Measurements from ENCODE around the gene ZNF513.

ZNF513 gene

GRCh38 chr2:27373567-27373966, 7.0 kb downstream of the ZNF513 start:
- Histone ChIP-seq H3K36me3 (replicated peaks; ENCODE audit: low read depth, low read length) (peaks cover 40% of the 10 kb centered on the region), H3K27ac (ENCODE audit: low read length) (no peak overlapping the region)

DNA sequence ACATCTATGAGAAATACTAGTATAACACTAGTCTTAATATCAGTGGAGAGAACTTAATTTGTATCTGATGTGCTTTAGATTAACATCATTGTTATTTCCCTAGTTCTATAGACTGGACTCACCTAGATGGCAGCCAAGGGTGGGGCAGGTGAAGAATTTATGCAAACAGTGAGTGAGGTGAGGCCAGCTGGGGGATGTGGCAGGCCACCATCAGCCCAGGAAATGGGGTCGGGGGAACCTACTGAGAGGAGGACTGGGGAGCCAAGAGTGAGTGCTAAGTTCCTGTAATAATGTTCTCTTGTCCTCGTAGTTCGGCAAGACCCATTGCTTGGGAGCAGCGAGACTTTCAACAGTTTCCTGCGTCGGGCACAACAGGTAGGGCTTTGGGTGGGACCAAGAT, 7.6 kb downstream of the ZNF513 start:
- no peak overlapping the region for H2AFZ ChIP-seq (ENCODE audit: low read depth, low read length)
- peaks cover 43% of the 10 kb centered on the region for H3K79me2 ChIP-seq (ENCODE audit: low read length)
- H3K4me2 ChIP-seq (ENCODE audit: low read length), result no peak overlapping the region
- no peaks in the 10 kb centered on the region for H3K9me3 ChIP-seq (ENCODE audit: insufficient read depth, low read length)
- no peaks in the 10 kb centered on the region for H3K27me3 ChIP-seq (ENCODE audit: low read depth, low read length)
- H3K4me1 ChIP-seq (ENCODE audit: low read length), result peaks cover 16% of the 10 kb centered on the region
- peaks cover 34% of the 10 kb centered on the region for H3K36me3 ChIP-seq (replicated peaks; ENCODE audit: low read depth, low read length)
- H3K27ac ChIP-seq (ENCODE audit: low read length), result no peak overlapping the region
- H3K4me3 ChIP-seq (ENCODE audit: low read length), result no peak overlapping the region
- H3K9ac ChIP-seq (ENCODE audit: low read length), result no peak overlapping the region
- no peaks in the 10 kb centered on the region for H4K20me1 ChIP-seq (ENCODE audit: insufficient read depth, low read length)
- TF ChIP-seq CTCF (IDR thresholded peaks at IDR 0.05; ENCODE audit: low read depth, low read length) (no peak), EZH2phosphoT487 (IDR thresholded peaks at IDR 0.05; ENCODE audit: low read depth) (no peak)

More at GRCh38 chr2:27373567-27373966, 7.0 kb downstream of the ZNF513 start:
- no peak overlapping the region for H3K9ac ChIP-seq (ENCODE audit: low read length)
- H3K79me2 ChIP-seq (ENCODE audit: low read length), result peaks cover 42% of the 10 kb centered on the region
- H3K27me3 ChIP-seq (ENCODE audit: low read depth, low read length), result no peaks in the 10 kb centered on the region
- peaks cover 16% of the 10 kb centered on the region for H3K4me1 ChIP-seq (ENCODE audit: low read length)
- no peak overlapping the region for H3K4me2 ChIP-seq (ENCODE audit: low read length)
- H3K4me3 ChIP-seq (ENCODE audit: low read length), result no peak overlapping the region
- H4K20me1 ChIP-seq (ENCODE audit: insufficient read depth, low read length), result no peaks in the 10 kb centered on the region
- H3K9me3 ChIP-seq (ENCODE audit: insufficient read depth, low read length), result no peaks in the 10 kb centered on the region
- H2AFZ ChIP-seq (ENCODE audit: low read depth, low read length), result no peak overlapping the region
- no peak for TF ChIP-seq EZH2phosphoT487 (IDR thresholded peaks at IDR 0.05; ENCODE audit: low read depth)
- no peak for TF ChIP-seq CTCF (IDR thresholded peaks at IDR 0.05; ENCODE audit: low read depth, low read length)

- Histone ChIP-seq H3K36me3 (replicated peaks; ENCODE audit: low read depth, low read length) (peaks cover 33% of the 10 kb centered on the region), H3K27ac (ENCODE audit: low read length) (peak overlapping the region; percentile 65), H2AFZ (ENCODE audit: low read depth, low read length) (no peak overlapping the region; the same call in 1 of the 2 replicates)
Measured at GRCh38 chr2:27370816-27371620, 9.5 kb downstream of the ZNF513 start.

More at GRCh38 chr2:27370816-27371620, 9.5 kb downstream of the ZNF513 start:
- Histone ChIP-seq H3K9ac (ENCODE audit: low read length) (peak overlapping the region; percentile 95), H3K9me3 (ENCODE audit: insufficient read depth, low read length) (no peaks in the 10 kb centered on the region), H3K4me2 (ENCODE audit: low read length) (peak overlapping the region; percentile 94), H4K20me1 (ENCODE audit: insufficient read depth, low read length) (no peaks in the 10 kb centered on the region), H3K4me3 (ENCODE audit: low read length) (peak overlapping the region; percentile 93), H3K79me2 (ENCODE audit: low read length) (peaks cover 43% of the 10 kb centered on the region), H3K27me3 (ENCODE audit: low read depth, low read length) (no peaks in the 10 kb centered on the region), H3K4me1 (ENCODE audit: low read length) (peaks cover 16% of the 10 kb centered on the region)
- no peak for TF ChIP-seq CTCF (IDR thresholded peaks at IDR 0.05; ENCODE audit: low read depth, low read length)
- TF ChIP-seq EZH2phosphoT487 (IDR thresholded peaks at IDR 0.05; ENCODE audit: low read depth), result no peak

All from OCI-LY3 (cell line).